NCI-H1694 treated with DMSO at 0.1 percent for 48 hours (cell line): ENCODE data around the gene LRRC75A.
"Not testable (repeated sequence)": the region's sequence is repeated elsewhere in the genome, so short reads cannot be mapped to it uniquely, and the experiment has no call there.

ENCODE experiments used
- DNase-seq: peaks from one replicate; lab custom pipeline; 2025; lab: John Stamatoyannopoulos, UW

LRRC75A gene

GRCh38 chr17:16491703-16492612, at the start of gene LRRC75A:
TSS of gene LRRC75A (minus strand) at chr17:16492193. CDS start at chr17:16491990, 203 bp downstream.
- DNase-seq = peak; percentile 10

- no peak for DNase-seq
Measured at GRCh38 chr17:16537130-16537458, 45.1 kb upstream of the LRRC75A start.

DNA sequence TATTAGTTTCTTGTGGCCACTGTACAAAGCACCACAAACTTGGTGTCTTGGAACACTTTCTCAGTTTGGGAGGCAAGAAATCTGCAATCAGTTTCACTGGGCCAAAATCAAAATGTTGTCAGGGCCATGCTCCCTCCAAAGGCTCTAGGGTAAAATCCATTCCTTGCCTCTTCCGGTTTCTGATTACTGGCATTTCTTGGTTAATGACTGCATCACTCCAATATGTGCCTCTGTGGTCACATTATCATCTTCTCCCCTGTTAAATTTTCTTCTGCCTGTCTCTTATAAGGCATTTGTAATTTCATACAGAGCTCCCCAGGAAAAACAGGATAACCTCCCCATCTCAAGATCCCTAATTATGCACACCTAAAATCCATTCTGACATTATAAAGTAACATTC, 42.2 kb upstream of the LRRC75A start:
- no peak for DNase-seq

DNA sequence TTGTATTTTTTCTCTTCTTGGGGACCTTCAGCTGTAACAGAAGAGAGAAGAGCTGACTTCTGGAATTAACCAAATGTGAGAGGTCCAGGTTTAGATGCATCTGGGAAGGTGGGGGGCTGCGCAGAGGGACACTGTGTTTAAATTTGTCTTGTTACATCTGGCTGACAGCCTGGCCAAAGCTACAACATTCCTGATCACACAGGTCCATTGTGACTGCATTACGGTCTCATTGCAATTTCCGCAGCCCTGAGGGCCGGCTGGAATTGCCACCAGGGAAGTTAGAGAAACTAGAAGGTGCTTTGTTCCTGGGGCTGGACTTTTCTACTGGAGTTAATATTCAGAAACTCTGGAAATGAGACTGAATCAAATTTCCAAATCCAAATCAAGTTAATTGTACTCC, 37.9 kb upstream of the LRRC75A start:
- DNase-seq = no peak

- DNase-seq = no peak
Measured at GRCh38 chr17:16527298-16527697, 35.3 kb upstream of the LRRC75A start.

DNA sequence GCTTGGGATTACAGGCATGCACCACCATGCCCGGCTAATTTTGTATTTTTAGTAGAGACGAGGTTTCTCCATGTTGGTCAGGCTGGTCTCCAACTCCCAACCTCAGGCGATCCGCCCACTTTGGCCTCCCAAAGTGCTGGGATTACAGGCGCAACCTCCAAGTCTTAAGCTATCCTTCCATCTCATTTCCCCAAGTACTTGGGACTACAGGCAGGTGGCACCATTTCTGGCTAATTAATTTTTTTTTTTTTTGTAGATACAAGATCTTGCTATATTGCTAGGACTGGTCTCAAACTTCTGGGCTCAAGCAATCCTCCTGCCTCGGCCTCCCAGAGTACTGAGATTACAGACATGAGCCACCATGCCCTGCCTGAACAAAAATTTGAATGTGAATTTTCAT, 33.6 kb upstream of the LRRC75A start:
- not testable (repeated sequence) for DNase-seq

- DNase-seq = peak; percentile 88
Measured at GRCh38 chr17:16521070-16521727, 29.2 kb upstream of the LRRC75A start.

DNA sequence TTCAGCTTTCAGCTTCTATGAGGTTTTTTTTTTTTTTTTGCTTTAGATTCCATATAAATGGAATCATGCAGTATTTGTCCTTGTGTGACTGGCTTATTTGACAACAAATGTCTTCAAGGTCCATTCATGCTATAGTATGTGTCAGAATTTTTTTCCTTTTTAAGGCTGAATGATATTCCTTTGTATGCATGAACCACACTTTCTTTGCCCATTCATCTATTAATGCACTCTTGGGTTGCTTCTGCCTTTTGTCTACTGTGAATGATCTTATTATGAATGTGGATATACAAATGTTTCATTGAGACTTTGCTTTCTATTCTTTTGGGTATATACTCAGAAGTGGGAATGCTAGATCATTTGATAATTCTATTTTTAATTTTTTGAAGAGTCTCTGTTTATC, 27.0 kb upstream of the LRRC75A start:
- DNase-seq = no peak

GRCh38 chr17:16517477-16517876, 25.5 kb upstream of the LRRC75A start:
- no peak for DNase-seq

GRCh38 chr17:16516594-16517051, 24.6 kb upstream of the LRRC75A start:
- peak; percentile 57 for DNase-seq

DNA sequence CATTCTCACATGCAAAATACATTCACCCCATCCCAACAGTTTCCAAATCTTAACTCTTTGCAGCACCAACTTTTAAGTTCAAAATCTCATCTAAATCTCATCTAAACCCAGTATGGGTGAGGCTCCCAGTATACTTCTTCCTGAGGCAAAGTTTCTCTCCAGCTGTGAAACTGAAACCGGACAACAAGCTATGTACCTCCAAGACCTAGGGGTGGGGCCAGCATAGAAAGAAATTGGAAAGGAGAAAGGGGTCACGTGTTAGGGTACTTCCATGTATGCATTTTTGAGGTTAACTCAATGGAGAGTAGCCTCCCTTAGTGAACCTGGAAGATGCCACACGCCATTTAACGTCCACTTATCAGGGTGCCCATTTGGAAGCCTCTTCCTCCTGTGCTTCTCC, 23.9 kb upstream of the LRRC75A start:
- DNase-seq = no peak

- DNase-seq = no peak
Measured at GRCh38 chr17:16513873-16514272, 21.9 kb upstream of the LRRC75A start.

DNA sequence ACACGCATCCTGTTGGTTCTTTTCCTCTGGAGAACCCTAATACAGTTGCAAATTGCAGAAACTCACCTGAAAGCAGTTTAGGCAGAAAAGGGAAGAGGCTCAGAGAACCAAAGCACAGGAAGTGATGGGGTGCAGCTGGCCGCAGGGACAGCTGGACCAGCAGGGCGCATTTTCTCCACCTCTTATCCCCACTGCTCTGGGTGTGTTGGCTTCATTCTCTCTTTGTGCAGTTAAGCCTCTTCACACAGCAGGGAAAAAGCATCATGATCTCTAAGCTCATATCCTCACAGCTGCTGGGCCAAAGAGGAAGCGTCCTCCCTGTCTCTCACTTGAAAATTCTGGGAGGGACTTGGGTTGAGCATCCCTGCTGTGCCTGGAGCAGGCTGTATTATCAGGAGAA, 20.0 kb upstream of the LRRC75A start:
- no peak for DNase-seq

DNA sequence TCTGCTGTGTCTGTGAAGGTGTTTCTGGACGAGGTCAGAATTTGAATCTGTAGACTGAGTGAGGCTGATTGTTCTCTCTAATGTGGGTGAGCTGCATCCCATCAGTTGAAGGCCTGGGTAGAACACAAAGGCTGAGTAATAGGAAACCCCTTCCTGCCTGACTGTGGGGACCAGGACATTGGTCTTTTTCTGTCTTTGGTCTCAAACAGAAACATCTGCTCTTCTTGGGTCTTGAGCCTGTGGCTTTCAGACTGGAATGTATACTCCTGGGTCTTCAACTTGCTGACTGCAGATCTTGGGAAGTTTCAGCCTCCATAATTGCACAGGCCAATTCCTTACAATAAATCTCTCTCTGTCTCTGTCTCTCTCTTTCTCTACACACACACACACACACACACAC, 19.6 kb upstream of the LRRC75A start:
- no peak for DNase-seq

DNA sequence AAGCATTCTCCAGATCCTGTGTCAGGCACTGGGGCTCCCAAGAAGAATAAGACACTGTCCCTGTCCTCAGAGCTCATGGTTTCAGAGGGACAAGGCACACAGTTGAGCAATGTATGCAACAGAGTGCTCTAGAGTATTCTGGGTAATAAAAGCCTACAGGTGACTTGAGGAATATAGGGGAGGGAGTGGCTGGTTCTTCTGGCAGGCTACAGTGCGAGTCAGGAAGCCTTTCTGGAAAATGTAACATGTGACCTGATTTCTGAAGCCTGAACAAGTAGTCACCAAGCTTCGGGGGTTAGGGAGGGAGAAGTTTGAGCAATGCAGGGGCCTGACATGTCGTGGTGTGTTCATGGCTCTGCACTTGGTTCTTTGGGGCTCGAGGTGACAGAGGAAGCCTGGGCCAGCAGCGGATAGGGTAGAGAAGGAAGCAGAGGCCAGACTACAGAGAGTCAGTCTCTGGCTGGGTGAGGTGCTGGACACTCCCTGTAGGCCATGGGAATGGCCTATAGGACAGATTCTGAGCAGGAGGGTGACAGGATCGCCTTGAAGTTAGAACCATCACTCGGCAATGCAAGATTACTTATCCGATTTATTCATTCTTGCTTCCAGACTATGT, 16.0 kb upstream of the LRRC75A start:
- no peak for DNase-seq

- DNase-seq = no peak
Measured at GRCh38 chr17:16506188-16506587, 14.2 kb upstream of the LRRC75A start.

GRCh38 chr17:16504984-16505383, 13.0 kb upstream of the LRRC75A start:
- DNase-seq = no peak

DNA sequence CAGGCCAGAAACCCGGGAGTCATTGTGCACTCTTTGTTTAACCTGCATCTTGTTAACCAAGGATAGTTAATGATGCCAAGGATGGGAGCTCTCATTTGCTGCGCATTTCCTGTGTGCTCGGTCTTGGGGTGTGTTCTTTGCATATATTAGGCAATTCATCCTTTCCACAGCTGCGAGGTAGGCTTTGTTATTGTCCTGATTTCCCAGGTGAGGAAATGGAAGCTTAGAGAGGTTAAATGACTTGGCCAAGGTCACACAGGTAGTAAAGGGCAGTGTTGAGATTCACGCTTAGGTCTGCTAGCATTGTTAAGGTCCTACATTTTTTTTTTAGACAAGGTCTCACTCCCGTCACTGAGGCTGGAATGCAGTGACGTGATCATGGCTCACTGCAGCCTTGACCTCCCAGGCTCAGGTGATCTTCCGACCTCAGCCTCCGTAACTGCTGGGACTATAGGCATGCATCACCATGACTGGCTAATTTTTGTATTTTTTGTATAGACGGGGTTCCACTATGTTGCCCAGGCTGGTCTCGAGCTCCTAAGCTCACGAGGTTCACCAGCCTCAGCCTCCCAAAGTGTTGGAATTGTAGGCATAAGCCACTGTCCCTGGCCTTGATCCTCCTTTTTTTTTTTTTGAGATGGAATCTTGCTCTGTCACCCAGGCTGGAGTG, 5.0 kb upstream of the LRRC75A start:
- DNase-seq = no peak

DNA sequence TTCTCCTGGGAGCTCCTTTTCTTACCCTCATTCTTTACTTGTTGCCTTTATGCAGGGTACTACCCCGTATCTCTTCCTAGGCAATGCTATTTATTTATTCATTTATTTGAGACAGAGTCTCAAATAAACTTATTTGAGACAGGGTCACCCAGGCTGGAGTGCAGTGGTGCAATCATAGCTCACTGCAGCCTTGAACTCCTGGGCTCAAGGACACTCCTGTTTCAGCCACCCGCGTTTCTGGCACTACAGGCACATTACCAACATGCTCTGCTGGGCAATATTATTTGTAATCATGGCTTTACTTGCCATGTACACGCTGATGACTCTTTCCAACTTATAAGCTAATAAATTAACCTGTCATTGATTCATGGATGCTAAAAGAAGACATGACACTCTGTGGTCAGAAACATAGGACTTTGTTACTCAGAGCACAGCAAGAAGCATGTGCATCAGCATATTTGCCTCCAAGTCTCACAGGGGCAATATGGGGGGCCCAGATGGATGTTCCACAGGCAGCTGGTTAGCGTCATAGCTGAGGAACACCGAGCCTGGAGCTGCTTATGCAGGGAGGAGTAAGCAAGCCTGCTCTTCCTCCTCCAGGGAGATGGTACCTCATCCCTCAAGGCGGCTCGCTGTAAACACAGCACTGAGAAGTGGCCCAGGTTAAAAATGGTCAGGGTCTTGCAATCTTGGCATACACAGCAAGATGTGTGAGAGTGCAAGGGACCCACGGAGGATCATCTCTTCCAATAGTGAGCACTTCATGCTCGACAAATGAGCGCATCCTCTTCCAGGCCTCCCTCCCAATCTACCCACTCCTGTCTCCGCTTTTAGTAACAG, 4.2 kb upstream of the LRRC75A start:
- no peak for DNase-seq

GRCh38 chr17:16495561-16495960, 3.6 kb upstream of the LRRC75A start:
- DNase-seq = no peak

GRCh38 chr17:16494059-16494458, 2.1 kb upstream of the LRRC75A start:
- no peak for DNase-seq
